DOHH2 (cell line): ENCODE data around the gene PLEKHN1.
"Not testable (repeated sequence)": the region's sequence is repeated elsewhere in the genome, so short reads cannot be mapped to it uniquely, and the experiment has no call there.

ENCODE experiments used
- EZH2phosphoT487 ChIP-seq: fragments of 200-600 bp; sonication (generic); IDR thresholded peaks from 2 replicates; pipeline ENCODE4 v1.6.1; 2017; ENCODE audit warnings: borderline replicate concordance, mild to moderate bottlenecking, antibody characterized with exemption, low read length, moderate library complexity, mixed read lengths
- TF ChIP-seq, protein P1 (sequence below): fragments of 200-600 bp; sonication (generic); IDR thresholded peaks from one replicate; pipeline ENCODE4 v1.5.1; 2014; ENCODE audit warnings: antibody characterized with exemption, mild to moderate bottlenecking, low read depth, low read length; ENCODE audit not compliant: poor library complexity, severe bottlenecking

DNA sequence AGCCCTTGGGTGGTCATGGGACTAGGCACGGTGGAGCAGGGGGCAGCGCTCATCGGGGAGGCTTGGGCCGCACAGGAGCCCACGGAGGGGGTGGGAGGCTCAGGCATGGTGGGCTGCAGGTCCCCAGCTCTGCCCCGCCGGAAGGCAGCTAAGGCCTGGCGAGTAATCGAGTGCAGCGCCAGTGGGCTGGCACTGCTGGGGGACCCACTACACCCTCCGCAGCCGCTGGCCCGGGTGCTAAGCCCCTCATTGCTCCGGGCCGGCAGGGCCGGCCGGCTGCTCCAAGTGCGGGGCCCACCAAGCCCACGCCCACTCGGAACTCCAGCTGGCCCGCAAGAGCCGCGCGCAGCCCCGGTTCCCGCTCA, 52.0 kb downstream of the PLEKHN1 start:
- TF ChIP-seq, protein P1, sequence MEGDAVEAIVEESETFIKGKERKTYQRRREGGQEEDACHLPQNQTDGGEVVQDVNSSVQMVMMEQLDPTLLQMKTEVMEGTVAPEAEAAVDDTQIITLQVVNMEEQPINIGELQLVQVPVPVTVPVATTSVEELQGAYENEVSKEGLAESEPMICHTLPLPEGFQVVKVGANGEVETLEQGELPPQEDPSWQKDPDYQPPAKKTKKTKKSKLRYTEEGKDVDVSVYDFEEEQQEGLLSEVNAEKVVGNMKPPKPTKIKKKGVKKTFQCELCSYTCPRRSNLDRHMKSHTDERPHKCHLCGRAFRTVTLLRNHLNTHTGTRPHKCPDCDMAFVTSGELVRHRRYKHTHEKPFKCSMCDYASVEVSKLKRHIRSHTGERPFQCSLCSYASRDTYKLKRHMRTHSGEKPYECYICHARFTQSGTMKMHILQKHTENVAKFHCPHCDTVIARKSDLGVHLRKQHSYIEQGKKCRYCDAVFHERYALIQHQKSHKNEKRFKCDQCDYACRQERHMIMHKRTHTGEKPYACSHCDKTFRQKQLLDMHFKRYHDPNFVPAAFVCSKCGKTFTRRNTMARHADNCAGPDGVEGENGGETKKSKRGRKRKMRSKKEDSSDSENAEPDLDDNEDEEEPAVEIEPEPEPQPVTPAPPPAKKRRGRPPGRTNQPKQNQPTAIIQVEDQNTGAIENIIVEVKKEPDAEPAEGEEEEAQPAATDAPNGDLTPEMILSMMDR = not testable (repeated sequence)
- not testable (repeated sequence) for TF ChIP-seq EZH2phosphoT487
